NB4 (cell line): ENCODE data around the gene ADAM12.

Experiments
- CTCF ChIP-seq: IDR thresholded peaks from one replicate; pipeline ENCODE4 v1.5.1; 2012; ENCODE audit warnings: low read depth, low read length
- MAX ChIP-seq: IDR thresholded peaks from 2 replicates; pipeline ENCODE4 v1.6.1; 2011; ENCODE audit warnings: low read depth, low read length
- POLR2A ChIP-seq: IDR thresholded peaks from 2 replicates; pipeline ENCODE4 v1.6.1; 2011; ENCODE audit warnings: mild to moderate bottlenecking; ENCODE audit not compliant: insufficient read length; ENCODE audit errors: extremely low read depth

GRCh38 chr10:126029999-126030398 lies 358.3 kb downstream of the ADAM12 start:
- no peak for TF ChIP-seq CTCF
- TF ChIP-seq MAX, result no peak
- no peak for TF ChIP-seq POLR2A
